ENCODE data around the gene CAMK2D.

CAMK2D gene

DNA sequence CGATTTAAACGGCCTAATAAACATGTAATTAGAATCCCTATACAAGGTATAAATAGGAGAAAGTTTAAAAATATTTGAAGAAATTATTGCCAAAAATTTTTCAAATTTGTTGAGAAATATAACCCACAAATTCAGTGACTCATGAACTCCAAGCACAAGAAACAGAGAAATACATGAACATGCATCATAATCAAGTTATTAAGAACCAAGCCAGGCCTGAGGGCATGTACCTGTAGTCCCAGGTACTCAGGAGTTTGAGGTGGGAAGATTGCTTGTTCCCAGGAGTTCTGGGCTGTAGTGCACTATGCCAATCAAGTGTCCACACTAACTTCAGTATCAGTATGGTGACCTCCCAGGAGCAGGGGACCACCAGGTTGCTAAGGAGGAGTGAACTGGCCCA lies 341.9 kb downstream of the CAMK2D start:
- no peak for DNase-seq

DNA sequence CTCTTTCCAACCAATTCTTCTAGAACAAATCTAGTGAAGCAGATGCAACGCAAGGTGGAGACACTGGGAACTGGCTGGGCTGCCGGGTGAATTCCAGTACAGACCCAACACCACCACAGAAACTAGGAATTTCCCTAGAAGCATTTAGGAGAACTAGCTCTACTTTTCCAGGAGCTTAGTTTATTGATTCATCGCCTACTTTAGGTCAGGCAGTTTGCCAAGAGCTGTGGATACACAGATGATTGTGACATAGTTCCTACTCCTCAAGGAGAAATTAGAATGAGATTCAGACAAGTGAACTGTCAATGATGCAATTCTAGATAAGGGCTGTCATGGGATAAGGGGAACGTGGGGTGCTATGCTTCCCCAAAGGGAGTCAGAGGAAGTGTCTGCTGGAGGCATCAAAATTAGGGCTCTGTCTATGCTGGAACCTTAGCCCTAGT lies 350.0 kb downstream of the CAMK2D start:
- DNase-seq: no peak

DNA sequence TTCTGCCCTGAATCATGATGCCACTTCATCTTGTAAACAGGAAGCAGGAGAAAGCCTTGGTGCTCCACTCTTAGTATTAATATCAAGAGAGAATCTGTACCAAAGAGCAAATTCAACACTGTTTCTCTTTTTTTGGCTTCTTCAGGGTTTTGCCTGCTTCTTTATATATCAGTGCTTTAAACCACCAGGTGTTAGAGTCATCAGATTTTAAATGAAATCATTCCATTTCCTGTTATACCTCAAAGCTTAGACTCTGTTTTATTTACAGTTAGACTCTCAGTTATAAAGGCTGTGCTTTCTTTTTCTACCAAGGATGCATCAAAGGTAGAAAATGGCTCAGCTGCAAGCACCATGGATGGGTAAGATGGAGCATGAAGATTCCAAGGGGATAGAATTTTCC lies 350.9 kb downstream of the CAMK2D start:
- no peak for DNase-seq

DNA sequence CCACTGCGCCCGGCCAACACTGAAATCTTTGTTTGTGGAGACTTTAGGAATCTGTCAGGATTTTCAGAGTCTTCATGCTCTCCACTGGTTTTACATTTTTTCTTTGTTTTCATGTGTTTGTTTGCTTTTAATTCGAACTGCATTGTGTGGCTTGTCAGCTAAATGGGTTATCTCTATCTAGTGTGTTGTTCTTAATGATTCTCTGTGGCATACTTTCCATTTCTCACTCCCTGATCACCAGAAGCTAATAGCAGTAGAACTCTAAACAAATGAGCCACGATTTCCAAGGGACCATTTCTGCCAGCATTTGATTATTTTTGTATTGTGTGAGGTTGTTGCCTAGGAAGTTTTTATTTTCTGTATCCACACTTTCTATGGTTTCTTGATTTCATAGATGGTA lies 352.4 kb downstream of the CAMK2D start:
- DNase-seq: no peak

DNA sequence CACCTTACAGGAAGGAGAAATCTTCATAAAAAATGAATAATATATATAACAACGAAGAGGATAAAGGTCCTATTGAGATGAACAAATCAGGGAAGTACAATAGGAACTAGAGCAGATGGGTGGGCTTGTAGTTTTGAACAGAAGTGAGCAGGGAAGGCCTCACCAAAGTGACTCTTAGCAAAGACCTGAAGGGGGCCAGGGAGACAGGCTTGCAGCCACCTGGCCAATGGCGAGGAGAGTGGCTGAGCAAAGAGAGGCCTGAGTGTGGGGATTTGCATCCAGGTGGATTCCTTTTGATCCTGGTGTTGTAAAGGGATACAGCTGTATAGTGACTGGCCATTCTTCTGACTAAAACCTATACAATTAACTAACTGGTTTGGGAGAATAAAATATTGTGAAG lies 354.1 kb downstream of the CAMK2D start:
- DNase-seq: no peak

DNA sequence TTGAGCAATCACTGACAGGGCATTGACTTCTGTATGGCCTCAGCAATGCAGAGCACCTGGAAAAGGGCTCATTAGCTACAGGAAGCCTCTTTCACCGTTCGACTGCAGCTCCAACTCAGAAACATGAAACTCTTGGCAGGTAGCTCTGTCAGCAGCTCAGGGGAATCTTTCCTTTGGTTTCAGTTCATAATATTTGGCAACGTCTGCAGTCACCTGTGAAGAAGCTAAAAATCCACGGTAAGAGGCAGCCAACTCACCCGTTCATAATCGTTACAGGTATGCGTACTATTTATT lies 354.9 kb downstream of the CAMK2D start:
- DNase-seq: no peak

DNA sequence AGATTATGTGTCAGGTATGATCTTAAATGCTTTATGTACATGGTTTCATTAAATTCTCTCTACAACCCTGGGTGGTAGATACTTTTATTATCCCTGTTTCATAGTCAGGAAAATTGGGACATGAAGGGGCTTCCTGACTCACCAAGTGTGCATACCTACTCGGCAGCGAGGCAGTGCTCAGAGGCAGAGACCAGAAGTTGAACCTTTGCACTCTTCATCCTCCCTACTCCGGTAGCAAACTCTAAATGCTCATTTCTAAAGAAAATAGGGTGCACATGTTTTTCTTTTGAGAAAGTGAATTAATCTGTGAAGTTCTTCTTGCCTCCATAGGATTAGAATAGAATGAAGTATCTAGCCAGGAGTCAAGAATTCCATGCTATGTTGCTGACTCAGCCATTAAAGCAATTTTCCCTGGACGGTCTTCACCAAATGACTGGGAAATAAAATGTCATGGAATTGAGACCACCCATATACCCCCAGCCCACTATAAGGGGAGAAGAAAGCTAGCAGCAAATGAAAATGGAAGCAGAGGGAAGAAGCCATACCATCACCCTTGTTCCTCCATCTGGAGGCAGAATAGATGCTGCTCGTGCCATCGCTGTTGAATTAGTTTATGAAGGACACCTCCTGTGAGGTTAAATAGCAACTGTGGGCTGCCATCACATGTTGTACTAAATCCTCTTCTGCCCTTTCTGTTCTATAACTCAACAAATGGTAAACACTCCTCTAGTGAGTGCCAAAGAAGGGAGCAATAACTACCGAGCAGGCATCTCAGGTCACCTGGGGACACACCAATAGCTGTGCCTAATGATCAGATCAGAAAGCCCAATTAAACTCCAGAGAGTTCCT lies 355.4 kb downstream of the CAMK2D start:
- DNase-seq: no peak

DNA sequence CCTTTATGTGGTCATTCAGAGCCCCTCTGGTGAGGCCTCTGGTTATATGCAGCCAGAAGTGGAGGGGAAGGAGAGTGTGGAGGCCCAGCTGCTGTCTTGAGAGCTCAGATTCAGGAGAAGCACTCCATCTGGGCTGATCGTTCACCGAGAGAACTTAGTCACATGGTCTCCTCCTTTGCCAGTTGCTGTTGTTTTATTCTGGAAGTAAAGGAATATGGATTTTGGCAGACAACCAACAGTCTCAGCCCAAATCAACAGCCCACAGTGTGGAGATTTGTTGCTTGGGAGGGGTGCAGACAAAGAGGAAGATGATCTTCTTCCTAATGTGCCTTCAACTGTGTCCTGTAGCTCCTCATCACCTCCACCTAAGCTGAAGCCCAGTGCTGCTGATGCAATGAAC lies 356.7 kb downstream of the CAMK2D start:
- no peak for DNase-seq

DNA sequence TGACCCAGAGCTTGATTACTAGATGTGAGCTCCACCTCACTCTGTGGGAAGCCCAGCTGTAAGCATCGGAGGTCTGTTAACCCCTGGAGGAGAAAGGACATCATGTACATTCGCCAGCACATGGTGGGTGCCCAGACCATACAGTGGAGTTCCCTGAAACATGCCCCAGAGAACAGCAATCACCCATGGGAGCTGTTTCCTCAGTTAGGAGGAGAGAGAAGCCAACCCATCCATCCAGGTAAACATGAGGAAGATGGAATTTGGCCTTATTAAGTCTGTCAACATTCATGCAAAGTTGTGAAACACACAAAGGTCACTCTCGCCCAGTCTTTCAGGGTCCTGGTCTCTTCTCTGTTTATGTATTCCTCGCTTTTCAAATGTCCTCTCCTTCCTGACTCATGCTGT lies 357.4 kb downstream of the CAMK2D start:
- no peak for DNase-seq
